Ovary (tissue), 9 donors: ENCODE results near the gene HPS5. TPM values are rescaled to one million over a fixed set of nuclear protein-coding genes. Genes with fewer than 3 reads are reported as not detected.
"Not testable (repeated sequence)": the region's sequence is repeated elsewhere in the genome, so short reads cannot be mapped to it uniquely, and the experiment has no call there.

Source experiments
- DNase-seq, 5 donors: peaks; one replicate each; pipeline ENCODE4 v3.0.0-alpha.2; 2019 to 2020
- H3K27ac ChIP-seq, 2 donors: fragments of 200-600 bp; one replicate each; pipeline versions ENCODE4 v1.5.1 to v1.8.0; 2019 to 2022
- H3K27me3 ChIP-seq: fragments of 200-600 bp; one replicate; pipeline ENCODE4 v1.8.0; 2022
- H3K36me3 ChIP-seq: fragments of 200-600 bp; sonication (generic); one replicate; pipeline ENCODE4 v1.5.1; 2019
- H3K4me1 ChIP-seq: one replicate; pipeline ENCODE4 v1.8.1; 2013; ENCODE audit warnings: mild to moderate bottlenecking, moderate library complexity; ENCODE audit not compliant: insufficient read depth
- H3K4me3 ChIP-seq: fragments of 200-600 bp; sonication (generic); one replicate; pipeline ENCODE4 v1.5.1; 2017
- H3K9me3 ChIP-seq, 2 donors: fragments of 200-600 bp in 1 of 2; sonication (generic) in 1 of 2; one replicate each; pipeline versions ENCODE4 v1.5.1 to v1.8.1; 2013 to 2019; ENCODE audit warnings: mild to moderate bottlenecking in 1 of 2, moderate library complexity in 1 of 2
- CTCF ChIP-seq, 3 donors: fragments of 450-650 bp in 2 of 3; fragments of 200-600 bp in 1 of 3; IDR thresholded peaks; one replicate each; pipeline versions ENCODE4 v1.5.1 to v1.8.0; 2016 to 2022; ENCODE audit warnings: antibody characterized with exemption in 3 of 3, mild to moderate bottlenecking in 1 of 3
- EP300 ChIP-seq: sonication (generic); formaldehyde crosslinking; IDR thresholded peaks from one replicate; pipeline ENCODE4 v1.6.1; 2017; ENCODE audit warnings: antibody characterized with exemption
- POLR2A ChIP-seq: fragments of 450-650 bp; IDR thresholded peaks from one replicate; pipeline ENCODE4 v1.6.1; 2017; ENCODE audit warnings: antibody characterized with exemption, mild to moderate bottlenecking, moderate library complexity
- WGBS, 3 donors: extraction: QIAGEN DNeasy Blood & Tissue Kit in 1 of 3; methylation state at CpG; one replicate each; pipeline versions ENCODE4 v1.1.5 to v1.1.7; 2013 to 2017; 5-methylcytosine and 5-hydroxymethylcytosine counted together
- intact Hi-C, 4 donors: fragments of 100-400 bp; cut with DNase I; formaldehyde crosslinking; loops; one replicate each; pipeline versions ENCODE4 v1.11.0 to v1.15.1; 2022 to 2023
- polyA plus RNA-seq, 2 donors: library from polyadenylated mRNA; stranded (reverse); fragments of 200-250 nt in 1 of 2; fragments of 350-450 nt in 1 of 2; fragmentation: Illumina TruSeq in 1 of 2; extraction: RNeasy Lipid Tissue Mini Kit (QIAGEN cat#74804) in 1 of 2; gene quantifications; one replicate each; pipeline ENCODE4 v1.2.3, GENCODE V29; 2013 to 2014
- total RNA-seq, 7 donors: library from RNA; depleted of rRNA in 2 of 7; stranded (reverse); fragments of >200 nt in 2 of 7; fragmentation: NEBNext Ultra II Directional in 3 of 7; extraction: Animal tissue kit (Norgen Biotek cat#: 25700) in 3 of 7; gene quantifications; one replicate each; pipeline versions ENCODE4 v1.1.0 to v1.2.4, GENCODE V29; 2016 to 2023
- donor health status: DM: no; HTN: no; CAD: no; lungs with moderate emphysema.
- donor health status: DM: no; HTN: no; CAD: no.
- donor health status: Bipolar disorder and iron deficiency.
- donor health status: DM: yes; HTN: yes; CAD: no.
- donor health status: DM: no; HTN: no; CAD: no.
- donor health status: DM: yes; HTN: yes; CAD: no.

Gene HPS5
- total and polyA plus RNA-seq, 9 donors: 11.0 to 32.7 (median 18.5) TPM

GRCh38 chr11:18265949-18266348 lies 56.0 kb downstream of the HPS5 start, which contains the start of gene SAA1:
Gene SAA1, plus strand, starts transcription at chr11:18266264. Its CDS starts 624 bp downstream, at chr11:18266888.
- no peak within 1 kb of the TSS for H3K4me3 ChIP-seq
- DNase-seq: no peak
- no peaks in the 10 kb centered on the region for H3K4me1 ChIP-seq
- no peak within 1 kb of the TSS for H3K27ac ChIP-seq
- TF ChIP-seq EP300 (no peak), POLR2A (no peak), CTCF (IDR thresholded peaks at IDR 0.05) (no peak)
- no peaks in the 10 kb centered on the region for H3K27me3 ChIP-seq
- intact Hi-C loops: no loop called here
- H3K9me3 ChIP-seq: no peaks in the 10 kb centered on the region
- 60 to 64% (median 61%) methylated on average over 8 of the region's 8 CpGs for WGBS, 3 donors
- no peaks in the 10 kb centered on the region for H3K36me3 ChIP-seq

GRCh38 chr11:18264677-18265555 lies 57.0 kb downstream of the HPS5 start:
- H3K4me3 ChIP-seq: no peak overlapping the region
- no peaks in the 10 kb centered on the region for H3K9me3 ChIP-seq
- no peaks in the 10 kb centered on the region for H3K27me3 ChIP-seq
- 66 to 71% (median 70%) methylated on average over 1 of the region's 1 CpG for WGBS, 3 donors
- no peaks in the 10 kb centered on the region for H3K36me3 ChIP-seq
- intact Hi-C loops: no loop called here
- TF ChIP-seq POLR2A: no peak
- no peak for TF ChIP-seq EP300
- TF ChIP-seq CTCF (IDR thresholded peaks at IDR 0.05): no peak
- no peaks in the 10 kb centered on the region for H3K4me1 ChIP-seq
- no peak overlapping the region for H3K27ac ChIP-seq
- DNase-seq: no peak

DNA sequence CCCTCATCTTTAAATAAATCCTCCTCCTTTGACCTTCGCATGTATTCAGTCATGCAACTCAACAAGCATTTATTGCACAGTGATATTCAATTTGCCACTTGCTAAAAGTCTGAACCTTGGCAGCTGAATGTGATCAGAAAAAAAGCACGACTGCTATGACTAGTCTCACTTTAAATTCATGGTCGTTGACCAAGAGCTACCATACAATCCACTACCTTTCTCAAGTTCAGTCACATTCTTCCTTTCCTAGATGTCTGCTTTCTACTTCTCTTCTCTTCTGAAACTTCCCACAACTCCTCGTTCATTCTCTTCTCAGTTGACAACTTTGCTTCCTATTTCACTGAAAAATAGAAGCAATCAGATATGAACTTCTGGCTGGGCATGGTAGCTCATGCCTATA lies 57.9 kb downstream of the HPS5 start:
- 73 to 78% (median 77%) methylated on average over 4 of the region's 4 CpGs for WGBS, 3 donors
- Histone ChIP-seq H3K9me3 (no peaks in the 10 kb centered on the region), H3K36me3 (no peaks in the 10 kb centered on the region), H3K27ac (no peak overlapping the region), H3K4me1 (no peaks in the 10 kb centered on the region), H3K27me3 (no peaks in the 10 kb centered on the region), H3K4me3 (no peak overlapping the region)
- intact Hi-C loops: no loop called here
- no peak for TF ChIP-seq POLR2A
- no peak for TF ChIP-seq EP300
- no peak for TF ChIP-seq CTCF (IDR thresholded peaks at IDR 0.05)
- no peak for DNase-seq

- DNase-seq, H3K4me3 ChIP-seq, H3K36me3 ChIP-seq, H3K27me3 ChIP-seq, H3K9me3 ChIP-seq, H3K4me1 ChIP-seq, intact Hi-C loops, H3K27ac ChIP-seq: not testable (repeated sequence)
- 48 to 61% (median 60%) methylated on average over 8 of the region's 8 CpGs for WGBS, 3 donors
Measured at GRCh38 chr11:18262681-18263350, 59.1 kb downstream of the HPS5 start.

GRCh38 chr11:18261721-18262120 lies 60.2 kb downstream of the HPS5 start:
- Histone ChIP-seq H3K4me3 (no peak overlapping the region), H3K27ac (no peak overlapping the region), H3K9me3 (no peaks in the 10 kb centered on the region), H3K36me3 (no peaks in the 10 kb centered on the region), H3K4me1 (no peaks in the 10 kb centered on the region), H3K27me3 (no peaks in the 10 kb centered on the region)
- DNase-seq: no peak
- no peak for TF ChIP-seq EP300
- 91 to 94% (median 93%) methylated on average over 14 of the region's 14 CpGs for WGBS, 3 donors
- intact Hi-C loops: no loop called here
